Left ventricle myocardium inferior (tissue), 1 donor: Measurements from ENCODE around the gene G6PC1. TPM values are rescaled to one million over a fixed set of nuclear protein-coding genes. Genes with fewer than 3 reads are reported as not detected.
"Not testable (repeated sequence)": the region's sequence is repeated elsewhere in the genome, so short reads cannot be mapped to it uniquely, and the experiment has no call there.

Experiments
- DNase-seq: peaks from one replicate; pipeline ENCODE4 v3.0.0-alpha.2; 2020
- H3K27ac ChIP-seq: fragments of 200-600 bp; replicated peaks from 2 replicates; pipeline ENCODE4 v1.8.0; 2021
- H3K27me3 ChIP-seq: fragments of 200-600 bp; 2 replicates; pipeline ENCODE4 v1.8.0; 2021; ENCODE audit warnings: low read depth
- H3K36me3 ChIP-seq: fragments of 200-600 bp; 2 replicates; pipeline ENCODE4 v1.8.0; 2021
- H3K4me1 ChIP-seq: fragments of 200-600 bp; 2 replicates; pipeline ENCODE4 v1.8.0; 2021
- H3K4me3 ChIP-seq: fragments of 200-600 bp; 2 replicates; pipeline ENCODE4 v1.8.0; 2021; ENCODE audit warnings: mild to moderate bottlenecking, moderate library complexity
- H3K9me3 ChIP-seq: fragments of 200-600 bp; replicated peaks from 2 replicates; pipeline ENCODE4 v1.8.0; 2021
- intact Hi-C: fragments of 100-400 bp; cut with micrococcal nuclease; formaldehyde crosslinking; loops from one replicate; pipeline ENCODE4 v1.11.0; 2022
- total RNA-seq: library from RNA; stranded (reverse); fragmentation: NEBNext Ultra II Directional; extraction: Animal tissue kit (Norgen Biotek cat#: 25700); gene quantifications from one replicate; pipeline ENCODE4 v1.2.1, GENCODE V29; 2021
- TF ChIP-seq, protein P1 (sequence below): fragments of 200-600 bp; IDR thresholded peaks from 2 replicates; pipeline ENCODE4 v1.8.0; 2021; ENCODE audit warnings: antibody characterized with exemption, mild to moderate bottlenecking, borderline replicate concordance
- donor health status: DM: no; HTN: yes; CAD: no; lungs with severe emphysema.

Gene G6PC1
- total RNA-seq, 1 donor from 2014 or later: not detected

DNA sequence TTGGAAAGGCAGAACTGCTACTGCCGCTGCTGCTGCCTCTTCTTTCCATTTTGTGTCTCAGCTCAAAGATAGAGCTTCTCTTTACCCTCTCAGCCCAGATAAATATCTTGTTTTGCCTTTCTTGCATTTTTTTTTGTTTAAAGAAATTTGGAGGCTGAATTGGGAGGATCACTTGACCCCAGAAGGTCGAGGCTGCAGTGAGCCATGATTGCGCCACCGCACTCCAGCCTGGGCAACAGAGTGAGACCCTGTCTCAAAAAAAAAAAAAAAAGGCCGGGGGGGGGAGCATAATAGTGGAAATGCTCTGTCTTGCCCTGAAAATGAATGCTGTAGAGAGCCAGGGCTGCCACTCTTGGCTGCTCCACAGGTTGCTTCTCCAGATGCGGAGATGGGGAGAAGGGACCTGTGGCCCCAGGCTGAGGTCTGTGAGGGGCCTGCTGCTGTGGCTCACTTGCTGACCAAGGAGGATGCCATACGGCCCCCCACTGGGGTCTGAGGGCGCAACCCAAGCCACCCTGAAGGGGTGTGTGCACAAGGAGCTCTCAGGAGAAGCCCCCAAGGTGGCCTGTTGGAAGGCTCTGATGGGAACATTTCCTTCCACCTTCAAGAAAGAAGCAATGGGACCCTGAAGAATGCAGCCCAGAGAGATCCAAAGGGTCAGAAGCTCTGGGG, 21.5 kb upstream of the G6PC1 start:
- DNase-seq: no peak
- Histone ChIP-seq H3K4me1 (no peaks in the 10 kb centered on the region), H3K27me3 (peaks cover 18% of the 10 kb centered on the region), H3K27ac (no peak overlapping the region), H3K36me3 (no peaks in the 10 kb centered on the region), H3K4me3 (no peak overlapping the region), H3K9me3 (no peaks in the 10 kb centered on the region)
- intact Hi-C loops: no loop called here
- TF ChIP-seq, protein P1, sequence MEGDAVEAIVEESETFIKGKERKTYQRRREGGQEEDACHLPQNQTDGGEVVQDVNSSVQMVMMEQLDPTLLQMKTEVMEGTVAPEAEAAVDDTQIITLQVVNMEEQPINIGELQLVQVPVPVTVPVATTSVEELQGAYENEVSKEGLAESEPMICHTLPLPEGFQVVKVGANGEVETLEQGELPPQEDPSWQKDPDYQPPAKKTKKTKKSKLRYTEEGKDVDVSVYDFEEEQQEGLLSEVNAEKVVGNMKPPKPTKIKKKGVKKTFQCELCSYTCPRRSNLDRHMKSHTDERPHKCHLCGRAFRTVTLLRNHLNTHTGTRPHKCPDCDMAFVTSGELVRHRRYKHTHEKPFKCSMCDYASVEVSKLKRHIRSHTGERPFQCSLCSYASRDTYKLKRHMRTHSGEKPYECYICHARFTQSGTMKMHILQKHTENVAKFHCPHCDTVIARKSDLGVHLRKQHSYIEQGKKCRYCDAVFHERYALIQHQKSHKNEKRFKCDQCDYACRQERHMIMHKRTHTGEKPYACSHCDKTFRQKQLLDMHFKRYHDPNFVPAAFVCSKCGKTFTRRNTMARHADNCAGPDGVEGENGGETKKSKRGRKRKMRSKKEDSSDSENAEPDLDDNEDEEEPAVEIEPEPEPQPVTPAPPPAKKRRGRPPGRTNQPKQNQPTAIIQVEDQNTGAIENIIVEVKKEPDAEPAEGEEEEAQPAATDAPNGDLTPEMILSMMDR: no peak

DNA sequence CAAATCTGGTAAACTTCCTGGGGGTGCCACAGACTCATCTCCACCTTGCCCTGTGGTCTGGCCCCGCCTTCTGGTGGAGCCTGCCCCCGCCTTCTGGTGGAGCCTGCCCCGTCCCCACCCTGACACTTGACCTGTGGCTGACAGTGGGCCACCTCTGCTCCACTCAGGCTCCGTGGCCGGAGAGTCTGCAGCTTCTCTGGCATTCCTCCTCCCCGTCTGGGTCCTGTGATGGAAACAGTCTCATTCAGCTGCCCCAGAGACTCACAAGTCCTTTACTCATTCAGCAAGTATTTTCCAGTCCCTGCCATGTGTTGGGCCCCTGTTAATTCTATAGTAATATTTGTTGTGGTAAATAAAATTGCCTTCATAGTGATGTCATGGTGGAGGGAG, 21.0 kb upstream of the G6PC1 start:
- no peaks in the 10 kb centered on the region for H3K4me1 ChIP-seq
- intact Hi-C loops: no loop called here
- TF ChIP-seq, protein P1: no peak
- no peak overlapping the region for H3K27ac ChIP-seq
- DNase-seq: no peak
- H3K36me3 ChIP-seq: no peaks in the 10 kb centered on the region
- H3K27me3 ChIP-seq: peaks cover 18% of the 10 kb centered on the region
- no peak overlapping the region for H3K4me3 ChIP-seq
- H3K9me3 ChIP-seq: no peaks in the 10 kb centered on the region

DNA sequence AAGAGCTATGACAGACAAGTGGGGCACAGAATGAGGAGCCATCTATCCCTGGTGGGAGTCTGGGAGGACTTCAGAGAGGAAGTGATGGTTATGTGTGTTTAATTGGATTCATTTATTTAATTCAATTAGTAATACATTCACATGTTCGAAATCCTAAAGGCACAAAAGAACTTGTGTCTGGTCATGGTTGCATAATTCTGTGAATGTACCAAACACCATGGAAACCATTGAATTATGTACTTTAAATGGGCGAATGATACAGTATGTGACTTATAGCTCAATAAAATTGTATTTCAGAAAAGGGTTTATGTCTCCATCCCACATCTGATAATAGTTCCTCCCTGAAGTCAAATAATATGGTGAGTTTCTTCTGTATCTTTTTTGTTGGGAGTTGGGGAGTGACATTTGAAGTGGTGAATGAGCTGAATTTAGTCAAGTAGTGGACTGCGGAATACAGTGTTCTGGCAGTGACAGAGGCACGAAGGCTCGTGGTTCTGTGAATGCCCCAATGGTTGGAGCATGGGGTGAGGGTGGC, 19.8 kb upstream of the G6PC1 start:
- Histone ChIP-seq H3K27ac (no peak overlapping the region), H3K36me3 (no peaks in the 10 kb centered on the region), H3K27me3 (peaks cover 18% of the 10 kb centered on the region), H3K4me3 (no peak overlapping the region), H3K4me1 (peaks cover 2% of the 10 kb centered on the region), H3K9me3 (no peaks in the 10 kb centered on the region)
- TF ChIP-seq, protein P1: no peak
- intact Hi-C loops: no loop called here
- DNase-seq: no peak

DNA sequence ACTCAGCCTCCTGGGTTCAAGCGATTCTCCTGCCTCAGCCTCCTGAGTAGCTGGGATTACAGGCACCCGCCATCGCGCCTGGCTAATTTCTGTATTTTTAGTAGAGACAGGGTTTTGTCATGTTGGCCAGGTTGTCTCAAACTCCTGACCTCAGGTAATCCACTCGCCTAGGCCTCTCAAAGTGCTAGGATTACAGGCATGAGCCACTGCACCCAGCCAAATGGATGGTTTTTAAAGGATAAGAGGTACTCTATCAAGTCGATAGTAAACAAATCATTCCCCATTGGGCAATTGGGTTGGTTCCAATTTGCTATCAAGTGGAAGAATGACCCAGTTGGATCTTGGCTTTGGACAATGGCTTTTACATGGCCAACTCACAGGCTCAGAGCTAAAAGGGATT, 18.9 kb upstream of the G6PC1 start:
- peaks cover 11% of the 10 kb centered on the region for H3K4me1 ChIP-seq
- H3K27ac ChIP-seq, H3K4me3 ChIP-seq, DNase-seq, H3K36me3 ChIP-seq, H3K9me3 ChIP-seq, intact Hi-C loops: not testable (repeated sequence)
- peaks cover 13% of the 10 kb centered on the region for H3K27me3 ChIP-seq

DNA sequence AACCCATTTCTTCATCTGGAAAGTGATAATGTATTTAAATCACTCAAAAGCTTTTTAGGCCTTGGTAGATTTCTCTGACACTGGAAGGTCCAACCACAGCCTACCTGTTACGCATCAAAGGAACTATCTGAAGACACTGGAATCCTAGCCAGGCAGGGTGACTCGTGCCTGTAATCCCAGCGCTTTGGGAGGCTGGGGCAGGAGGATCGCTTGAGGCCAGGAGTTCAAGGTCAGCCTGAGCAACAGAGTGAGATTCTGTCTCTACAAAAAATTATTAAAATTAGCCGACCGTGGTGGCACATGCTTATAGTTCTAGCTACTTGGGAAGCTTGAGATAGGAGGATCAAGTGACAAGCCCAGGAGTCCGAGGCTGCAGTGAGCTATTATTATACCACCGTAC, 18.4 kb upstream of the G6PC1 start:
- TF ChIP-seq, protein P1: no peak
- Histone ChIP-seq H3K36me3 (no peaks in the 10 kb centered on the region), H3K27ac (no peak overlapping the region), H3K27me3 (peaks cover 10% of the 10 kb centered on the region), H3K4me3 (no peak overlapping the region), H3K9me3 (no peaks in the 10 kb centered on the region), H3K4me1 (peaks cover 15% of the 10 kb centered on the region)
- DNase-seq: no peak
- intact Hi-C loops: no loop called here

DNA sequence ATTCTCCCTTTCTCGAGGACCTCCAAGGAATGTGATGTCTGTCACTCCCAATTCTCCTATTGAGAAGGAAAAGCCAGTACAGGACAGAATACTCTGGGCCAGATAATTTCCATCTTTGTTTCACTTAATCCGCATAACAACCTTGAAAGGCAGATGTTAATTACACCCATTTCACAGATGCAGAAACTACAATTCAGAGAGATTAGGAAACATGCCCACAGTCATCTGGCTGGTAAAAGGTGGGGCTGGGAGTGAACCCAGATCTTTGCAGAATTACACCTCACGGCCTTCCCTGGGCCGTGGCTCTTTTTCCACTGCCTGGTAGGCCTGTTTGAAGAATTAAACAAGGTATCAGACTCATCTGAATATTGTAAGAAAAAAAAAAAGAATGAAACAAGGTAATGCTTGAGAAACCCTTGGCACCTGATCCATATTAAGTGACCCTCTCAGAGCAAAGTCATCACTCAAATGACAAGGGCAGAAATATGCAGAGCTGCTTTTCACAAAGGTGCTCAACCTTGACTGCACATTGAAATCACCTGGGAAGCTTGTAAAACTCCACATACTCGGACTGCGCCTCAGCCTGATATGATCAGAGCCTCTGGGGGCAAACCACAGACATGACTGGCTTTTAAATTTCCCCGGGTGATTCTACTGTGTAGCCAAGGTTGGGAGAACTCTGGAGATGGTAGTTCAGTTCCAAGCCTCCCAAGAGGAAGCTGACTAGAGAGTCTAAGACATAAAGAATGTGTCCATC, 16.6 kb upstream of the G6PC1 start:
- intact Hi-C loops: no loop called here
- Histone ChIP-seq H3K9me3 (no peaks in the 10 kb centered on the region), H3K4me1 (peaks cover 16% of the 10 kb centered on the region), H3K4me3 (no peak overlapping the region), H3K27me3 (no peaks in the 10 kb centered on the region), H3K27ac (no peak overlapping the region), H3K36me3 (no peaks in the 10 kb centered on the region)
- no peak for DNase-seq
- TF ChIP-seq, protein P1: no peak

DNA sequence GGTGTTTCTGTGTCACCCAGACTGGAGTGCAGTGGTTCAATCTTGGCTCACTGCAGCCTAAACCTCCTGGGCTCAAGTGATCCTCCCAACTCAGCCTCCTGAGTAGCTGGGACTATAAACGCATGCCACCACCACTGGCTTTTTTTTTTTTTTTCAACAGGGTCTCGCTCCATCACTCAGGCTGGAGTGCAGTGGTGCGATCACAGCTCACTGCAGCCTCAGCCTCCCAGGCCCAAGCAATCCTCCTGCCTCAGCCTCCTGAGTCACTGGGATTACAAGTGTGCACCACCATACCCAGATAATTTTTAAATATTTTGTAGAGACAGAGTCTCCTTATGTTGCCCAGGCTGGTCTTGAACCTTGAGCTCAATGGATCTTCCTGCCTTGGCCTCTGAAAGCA, 14.8 kb upstream of the G6PC1 start:
- H3K36me3 ChIP-seq, H3K27me3 ChIP-seq, intact Hi-C loops, H3K4me3 ChIP-seq, H3K9me3 ChIP-seq, DNase-seq: not testable (repeated sequence)
- peak overlapping the region; percentile 36 for H3K27ac ChIP-seq
- peaks cover 25% of the 10 kb centered on the region for H3K4me1 ChIP-seq
